Left renal pelvis (tissue), 4 donors: ENCODE results near the gene OXT. TPM values are rescaled to one million over a fixed set of nuclear protein-coding genes. Genes with fewer than 3 reads are reported as not detected.

Experiments
- DNase-seq, 4 donors: peaks; one replicate each; pipeline ENCODE4 v3.0.0-alpha.2; 2013; ENCODE audit warnings: low read depth in 4 of 4, low spot score in 3 of 4
- polyA plus RNA-seq, 4 donors: library from polyadenylated mRNA; unstranded; fragments of 120-200 nt; gene quantifications; one replicate each; pipeline ENCODE4 v1.2.1, GENCODE V29; 2013; ENCODE audit not compliant: insufficient read length in 4 of 4

Gene OXT
- polyA plus RNA-seq, 4 donors: 0.68 to 0.93 TPM; not detected in 2

DNA sequence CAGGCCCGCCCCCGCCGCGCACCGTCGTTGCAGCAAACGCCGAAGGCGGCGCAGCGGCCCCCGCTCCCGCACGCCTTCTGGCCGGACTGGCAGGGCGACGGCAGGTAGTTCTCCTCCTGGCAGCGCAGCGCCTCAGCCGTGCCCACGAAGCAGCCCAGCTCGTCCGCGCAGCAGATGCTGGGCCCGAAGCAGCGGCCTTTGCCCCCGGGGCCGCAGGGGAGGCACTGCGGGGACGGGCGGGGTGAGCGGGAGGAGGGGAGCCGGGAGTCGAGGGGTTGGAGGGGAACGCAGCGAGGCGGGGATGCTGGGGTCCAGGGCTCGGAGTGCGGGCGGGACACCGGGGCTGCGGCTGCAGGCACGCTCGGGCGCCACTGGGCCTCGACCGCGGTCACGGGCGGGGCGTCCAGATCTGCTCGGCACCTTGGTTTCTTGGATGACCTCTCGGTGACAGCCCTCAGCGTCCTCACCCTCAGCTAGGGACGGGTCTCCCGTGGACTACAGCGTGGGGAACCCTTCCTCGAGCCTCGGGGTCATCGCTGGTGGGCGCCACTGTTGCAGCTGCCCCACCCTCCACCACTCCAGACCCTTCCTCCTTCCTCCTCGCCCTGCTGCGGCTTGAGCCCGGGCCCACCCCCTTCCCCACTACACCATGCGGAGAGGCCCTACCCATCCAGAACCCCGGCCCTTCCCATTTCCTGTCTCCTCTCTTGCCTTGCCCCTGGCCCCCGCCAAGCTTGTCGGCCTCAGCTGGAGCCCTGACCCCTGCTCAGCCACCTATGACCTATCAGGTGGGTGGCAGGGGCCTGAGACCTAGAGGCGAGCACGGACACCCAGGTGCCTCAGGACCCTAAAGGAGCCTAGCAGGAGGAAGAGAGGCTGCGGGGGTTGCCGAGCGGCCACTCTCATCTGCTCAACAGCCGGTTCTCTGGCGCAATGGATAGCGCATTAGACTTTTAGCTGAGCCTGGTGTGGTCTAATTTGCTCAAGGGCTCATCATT is 11.8 kb downstream of the OXT start:
- DNase-seq: no peak

DNA sequence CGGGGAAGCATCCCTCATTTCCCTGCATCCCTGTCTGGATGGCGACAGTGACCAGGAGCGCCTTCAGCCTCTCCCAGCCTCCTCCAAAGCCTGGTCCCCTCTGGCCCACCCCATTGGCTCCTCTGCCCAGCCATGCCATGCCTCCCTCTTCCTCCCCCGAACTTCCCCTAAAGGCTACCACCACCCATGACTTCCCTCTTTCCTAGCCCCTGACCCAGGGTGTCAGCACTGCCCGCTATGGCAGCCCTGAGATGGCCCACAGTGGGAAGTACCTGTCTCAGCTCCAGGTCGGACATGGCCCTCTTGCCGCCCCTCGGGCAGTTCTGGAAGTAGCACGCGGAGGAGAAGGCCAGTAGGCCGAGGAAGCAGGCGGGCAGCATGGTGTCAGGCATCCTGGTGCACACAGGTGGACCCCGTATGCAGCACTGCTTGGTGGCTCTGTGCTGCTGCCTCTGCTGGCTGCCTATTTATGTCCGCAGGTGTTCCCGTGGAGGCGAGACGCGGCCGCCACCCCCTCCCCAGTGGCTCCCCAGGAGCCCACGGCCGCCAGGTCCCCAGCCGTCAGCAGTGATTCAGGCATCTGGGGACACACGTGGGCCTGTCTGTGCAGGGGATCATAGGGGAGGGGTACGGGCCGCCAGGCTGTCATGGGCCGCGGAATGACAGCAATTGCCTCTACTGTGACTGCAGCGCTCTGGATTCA is 13.0 kb downstream of the OXT start, which contains the start of gene AVP:
TSS of gene AVP (minus strand) at position 442 of the 703 bp plus-strand sequence. CDS start at position 392, 50 bp downstream.
- DNase-seq: no peak

DNA sequence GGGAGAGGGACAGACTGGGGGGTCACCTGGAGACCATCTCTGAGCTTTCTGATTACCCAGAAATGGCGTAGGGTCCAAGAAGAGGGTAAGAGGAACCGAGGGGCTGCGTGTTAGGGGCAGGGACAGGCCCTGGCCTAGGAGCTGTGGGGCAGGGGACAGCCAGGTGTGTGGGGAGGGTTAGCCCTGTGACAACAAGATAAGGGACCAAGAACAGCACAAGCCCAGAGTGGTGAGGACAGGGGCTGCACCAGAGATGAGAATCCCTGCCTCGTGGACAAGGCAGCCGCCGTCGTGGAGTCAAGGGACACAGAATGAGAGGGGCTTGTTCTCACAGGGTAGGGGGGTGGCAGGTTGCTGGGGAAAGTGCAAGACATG is 13.6 kb downstream of the OXT start:
- DNase-seq: no peak

DNA sequence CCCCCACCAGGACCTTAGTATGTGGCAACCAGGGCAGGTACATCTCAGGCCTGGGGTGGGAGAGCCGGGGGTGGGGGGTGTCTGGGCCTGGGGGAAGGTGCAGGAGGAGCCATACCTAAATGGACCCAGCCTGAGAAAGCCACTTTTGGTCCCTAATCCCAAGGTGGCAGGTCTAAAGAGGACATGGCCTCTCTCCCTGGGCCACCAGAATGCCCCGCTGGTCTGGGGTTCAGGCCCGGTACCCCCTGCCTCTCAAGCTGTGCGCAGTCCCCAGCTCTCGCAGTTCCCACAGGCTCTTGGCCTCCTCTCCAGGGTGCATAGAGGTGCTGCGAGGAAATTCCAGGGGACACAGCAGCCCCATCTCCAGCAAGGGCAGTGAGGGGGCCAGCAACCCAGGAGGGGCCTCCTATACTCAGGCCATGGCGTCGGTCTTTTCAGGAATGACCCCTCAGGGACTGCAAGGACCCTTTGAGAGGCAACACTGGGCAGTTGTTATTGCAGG is 14.2 kb downstream of the OXT start:
- DNase-seq: no peak

DNA sequence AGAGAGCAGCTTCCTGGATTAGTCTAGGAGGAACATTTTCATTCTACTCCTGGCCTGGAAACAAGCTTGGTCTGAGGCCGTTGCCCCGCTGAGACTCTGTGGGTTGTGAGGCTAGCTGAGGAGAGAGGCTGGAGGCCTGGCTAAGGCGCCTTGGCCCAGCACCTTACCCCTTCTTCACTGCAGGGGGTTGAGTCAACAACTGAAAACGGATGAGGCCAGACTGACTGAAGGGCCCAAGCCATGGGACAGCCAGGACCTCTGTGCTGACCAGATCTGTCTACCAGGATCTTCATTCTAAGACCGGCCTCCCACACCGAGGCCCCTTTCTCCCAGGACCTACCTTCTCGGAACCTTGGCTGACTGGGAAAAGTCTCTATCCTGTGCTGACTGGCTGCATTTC is 16.6 kb downstream of the OXT start:
- DNase-seq: no peak

DNA sequence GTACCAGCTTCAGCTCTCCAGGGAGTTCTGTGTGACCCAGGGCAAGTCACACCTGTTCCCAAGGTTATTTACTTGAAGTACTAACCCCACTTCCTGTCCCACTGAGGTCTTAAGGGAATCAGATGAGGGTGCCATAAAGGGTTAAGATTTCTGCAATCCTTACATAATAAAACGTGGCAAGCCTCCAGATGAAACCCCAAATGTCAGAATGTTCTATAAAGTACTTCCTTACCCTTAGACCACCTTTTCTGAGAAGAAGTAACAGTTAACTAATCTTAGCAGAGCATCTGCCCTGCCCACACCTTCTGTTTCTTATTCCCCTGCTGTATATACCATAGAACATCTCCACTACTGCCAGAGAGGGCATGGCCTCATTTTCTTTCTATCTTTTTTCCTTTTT is 19.1 kb downstream of the OXT start:
- no peak for DNase-seq

DNA sequence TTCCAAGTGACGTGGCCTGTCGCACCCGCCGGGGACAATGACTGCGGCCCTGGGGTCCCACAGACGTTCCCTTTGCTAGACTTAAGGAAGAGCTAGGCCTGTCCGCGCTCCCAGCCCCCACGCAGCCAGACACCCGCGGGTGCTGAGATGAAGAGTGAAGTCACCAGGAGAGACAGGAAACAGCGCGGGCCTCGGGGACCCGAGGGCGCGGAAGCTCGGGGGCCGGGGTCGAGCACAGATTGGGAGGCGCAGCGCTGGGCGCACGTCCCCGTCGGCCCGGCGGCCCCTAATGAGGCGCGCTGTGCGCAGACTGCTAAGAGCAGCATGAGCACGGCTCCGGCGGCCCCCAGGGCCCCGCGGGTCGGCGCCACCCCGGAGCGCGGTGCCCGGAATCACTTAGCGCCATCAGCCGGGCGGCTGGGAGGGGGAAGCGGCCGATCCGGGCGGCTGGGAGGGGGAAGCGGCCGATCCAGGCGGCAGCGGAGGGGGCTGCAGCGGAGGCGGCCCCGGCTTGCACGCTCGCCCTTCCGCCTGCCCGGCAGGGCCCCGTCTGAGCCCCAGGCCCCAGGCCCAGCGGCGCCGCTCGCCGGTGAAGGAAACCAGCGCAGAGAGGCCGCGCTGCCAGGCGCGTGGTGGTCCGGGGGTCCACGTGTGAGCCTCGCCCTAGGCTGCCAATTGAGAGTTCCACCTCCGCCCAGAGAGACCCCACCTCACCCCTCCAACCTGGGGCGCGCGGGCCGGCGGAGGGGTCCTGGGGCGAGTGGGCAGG is 21.4 kb downstream of the OXT start:
- no peak for DNase-seq

DNA sequence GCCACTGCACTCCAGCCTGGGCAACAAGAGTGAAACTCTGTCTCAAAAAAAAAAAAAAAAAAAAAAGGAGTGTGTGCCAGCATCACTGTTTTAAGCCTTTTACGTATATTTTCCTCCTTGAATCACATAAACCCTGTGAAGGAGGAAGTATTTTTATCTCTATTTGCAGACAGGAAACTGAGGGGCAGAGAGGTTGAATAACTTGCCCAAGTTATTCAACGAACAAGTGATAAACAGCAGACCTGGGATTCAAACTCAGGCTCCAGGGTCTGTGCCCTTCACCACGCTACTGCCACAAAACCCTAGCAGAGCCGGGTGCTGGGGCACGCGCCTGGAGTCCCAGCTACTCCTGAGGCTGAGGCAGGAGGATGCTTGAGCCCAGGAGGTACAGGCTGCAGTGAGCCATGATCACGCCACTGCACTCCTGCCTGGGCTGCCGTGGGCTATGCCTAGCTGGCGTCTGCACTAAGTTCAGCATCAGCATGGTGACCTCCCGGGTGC is 22.5 kb downstream of the OXT start:
- DNase-seq: no peak

DNA sequence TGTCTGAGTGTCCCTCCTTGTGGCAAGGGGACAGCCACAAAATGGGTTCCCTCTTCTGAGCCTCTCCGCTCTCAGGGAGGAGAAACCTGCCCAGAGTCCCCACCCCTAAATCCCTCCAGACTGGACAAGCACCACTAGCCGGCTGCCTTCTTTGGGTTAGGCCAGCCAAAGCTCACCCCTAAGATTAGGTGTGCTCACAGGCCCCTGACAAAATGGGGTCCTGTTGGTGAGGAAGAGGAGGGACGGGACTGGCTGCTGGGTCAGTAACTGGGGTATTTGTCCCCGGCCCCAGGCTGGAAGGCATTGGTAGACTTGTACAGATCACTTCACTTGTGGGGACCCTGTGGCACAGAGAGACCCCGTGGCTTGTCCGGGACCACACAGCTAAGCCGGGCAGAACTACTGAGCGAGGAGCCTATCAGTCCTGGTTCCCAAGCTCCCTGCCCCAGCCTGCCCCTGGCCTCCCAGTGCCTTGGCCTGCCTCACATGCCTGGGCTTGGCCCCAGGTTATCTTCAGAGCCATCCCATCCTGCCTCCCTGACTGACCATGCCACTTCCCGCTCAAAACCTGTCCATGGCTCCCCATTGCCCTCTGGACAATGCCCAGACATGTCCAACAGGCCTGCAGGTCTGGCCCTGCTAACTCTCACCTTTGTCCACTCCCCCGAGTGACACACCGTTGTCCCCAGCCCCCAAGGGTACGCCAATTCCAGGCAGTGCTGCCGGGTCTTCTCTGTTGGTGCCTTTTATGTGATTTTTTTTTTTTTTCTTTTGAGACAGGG is 23.6 kb downstream of the OXT start:
- DNase-seq: no peak

DNA sequence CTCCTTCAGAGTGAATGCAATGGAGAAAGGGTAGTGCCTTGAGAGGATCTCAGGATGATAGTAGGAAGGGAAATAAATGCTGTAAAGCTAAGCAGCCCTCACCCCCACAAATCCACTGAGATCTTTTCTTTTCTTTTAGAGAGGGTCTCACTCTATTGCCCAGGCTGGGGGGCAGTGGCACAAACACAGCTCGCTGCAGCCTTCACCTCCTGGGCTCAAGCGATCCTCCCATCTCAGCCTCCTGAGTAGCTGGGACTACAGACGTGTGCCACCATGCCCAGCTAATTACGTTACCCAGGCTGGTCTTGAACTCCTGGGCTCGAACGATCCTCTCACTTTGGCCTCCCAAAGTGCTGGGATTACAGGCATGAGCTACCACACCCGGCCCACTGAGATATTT is 29.1 kb downstream of the OXT start:
- no peak for DNase-seq

DNA sequence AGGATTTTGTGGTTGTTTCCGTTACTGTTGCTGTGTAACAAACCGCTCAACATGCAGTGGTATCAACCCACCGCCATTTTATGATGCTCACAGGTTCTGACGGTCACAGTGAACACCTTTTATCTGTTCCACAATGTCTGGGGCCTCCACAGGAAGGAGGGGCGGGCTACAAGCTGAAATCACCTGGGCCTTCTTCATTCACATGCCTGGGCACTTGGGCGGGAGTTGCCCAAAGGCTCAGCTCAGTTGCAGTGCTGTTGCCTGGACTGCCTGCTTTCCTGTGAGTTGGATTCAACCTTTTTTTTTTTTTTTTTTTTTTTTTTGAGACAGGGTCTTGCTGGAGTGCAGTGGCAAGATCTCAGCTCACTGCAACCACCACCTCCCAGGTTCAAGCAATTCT is 29.8 kb downstream of the OXT start:
- no peak for DNase-seq

DNA sequence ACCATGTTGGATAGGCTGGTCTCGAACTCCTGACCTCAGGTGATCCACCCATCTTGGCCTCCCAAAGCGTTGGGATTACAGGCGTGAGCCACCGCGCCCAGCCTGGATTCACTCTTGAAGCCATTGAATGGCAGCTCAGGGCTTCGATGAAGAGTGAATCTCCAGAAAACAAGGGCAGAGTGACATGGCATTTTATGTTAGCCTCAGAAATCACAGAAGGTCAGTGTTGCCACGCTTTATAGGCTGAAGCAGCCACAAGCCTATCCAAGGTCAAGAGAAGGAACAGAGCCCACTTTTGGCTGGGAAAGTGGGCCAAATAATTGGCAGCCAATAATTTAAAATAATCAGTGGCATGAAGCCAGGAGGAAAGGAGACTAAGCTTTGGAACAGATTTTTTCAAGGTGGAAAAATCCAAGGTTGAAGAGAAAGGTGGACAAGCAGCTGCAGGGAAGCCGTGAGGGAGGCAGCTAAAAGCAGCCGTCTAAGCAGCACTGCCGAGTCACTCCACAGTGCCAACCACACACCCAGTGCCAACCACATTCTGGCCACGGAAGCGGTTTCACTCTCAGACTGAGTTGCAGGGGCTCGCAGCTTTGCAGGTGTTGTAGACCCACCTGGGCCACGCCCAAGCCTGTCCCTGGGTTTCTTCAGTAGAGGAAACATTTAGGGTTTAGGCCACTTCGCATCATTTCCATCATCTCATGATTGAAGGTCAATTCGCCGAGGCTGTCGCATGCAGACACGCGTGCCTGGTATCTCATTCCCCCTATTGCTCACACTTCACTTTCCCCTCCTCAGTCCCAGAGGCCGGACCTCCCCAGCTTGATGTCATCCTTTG is 30.5 kb downstream of the OXT start:
- no peak for DNase-seq

DNA sequence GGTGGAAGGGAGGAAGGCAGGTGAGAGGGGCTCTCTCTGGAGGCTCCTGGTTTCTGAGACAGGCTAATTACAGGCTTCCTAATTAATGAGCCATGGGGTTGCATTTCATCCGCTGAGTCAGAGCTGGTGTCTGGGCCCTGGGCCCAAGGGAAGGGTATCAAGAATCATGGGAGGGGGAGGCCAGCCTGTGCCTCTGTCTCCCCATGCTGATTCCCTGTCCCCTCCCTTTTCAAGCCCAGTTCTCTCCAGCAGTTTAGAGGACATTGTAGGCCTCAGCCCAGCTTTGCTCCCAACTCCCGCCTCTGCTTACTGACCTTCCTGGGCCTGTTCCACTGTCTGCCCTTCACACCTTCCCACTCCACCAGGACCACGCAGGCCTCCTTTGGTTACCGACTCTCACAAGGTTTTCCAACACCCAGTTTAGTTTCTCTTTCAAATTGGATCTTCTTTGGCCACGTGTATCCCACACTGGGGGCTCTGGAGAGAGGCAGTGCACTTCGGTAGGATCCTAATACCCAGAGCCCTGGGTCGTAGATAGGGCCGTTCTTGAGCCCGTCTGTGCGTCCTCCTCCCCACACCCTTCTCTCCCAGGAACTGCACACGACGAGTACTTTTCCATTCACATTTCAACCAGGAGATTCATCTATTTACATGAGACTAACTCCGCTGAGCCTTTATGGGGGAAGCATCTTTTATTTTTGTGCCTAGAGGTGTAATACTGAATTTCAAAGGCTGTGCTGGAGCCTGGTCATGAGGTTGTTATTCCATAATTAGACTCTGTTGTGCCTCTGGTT is 31.4 kb downstream of the OXT start:
- DNase-seq: no peak

DNA sequence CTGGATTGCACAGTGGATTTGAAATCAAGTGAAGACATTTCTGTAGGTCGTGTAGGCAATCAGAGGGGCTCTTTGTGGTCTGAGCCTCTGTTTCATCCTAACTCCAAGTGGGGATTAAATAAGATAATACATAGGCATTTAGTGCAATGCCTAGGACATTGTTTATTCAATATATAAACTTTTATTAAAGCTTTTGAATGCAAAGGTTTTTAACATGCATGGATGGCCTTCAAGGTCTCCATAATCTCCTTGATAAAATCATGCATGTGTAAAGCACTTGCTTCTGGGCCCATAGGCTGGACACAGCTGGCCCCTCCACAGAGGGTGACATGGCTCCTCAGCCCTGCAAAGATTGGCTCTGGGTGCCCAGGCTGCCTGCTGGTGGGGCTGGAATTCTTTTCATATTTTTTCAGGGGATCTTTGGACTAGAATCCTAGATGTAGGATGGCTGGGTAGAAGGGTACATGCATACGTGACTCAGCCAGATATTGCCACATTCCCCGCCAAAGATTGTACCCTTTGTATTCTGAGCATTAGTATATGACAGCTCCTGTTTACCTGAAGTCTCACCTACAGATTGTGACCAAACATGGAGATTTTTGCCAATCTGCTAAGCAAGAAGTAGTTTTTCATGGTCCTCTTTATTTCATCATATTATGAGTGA is 32.1 kb downstream of the OXT start:
- no peak for DNase-seq

DNA sequence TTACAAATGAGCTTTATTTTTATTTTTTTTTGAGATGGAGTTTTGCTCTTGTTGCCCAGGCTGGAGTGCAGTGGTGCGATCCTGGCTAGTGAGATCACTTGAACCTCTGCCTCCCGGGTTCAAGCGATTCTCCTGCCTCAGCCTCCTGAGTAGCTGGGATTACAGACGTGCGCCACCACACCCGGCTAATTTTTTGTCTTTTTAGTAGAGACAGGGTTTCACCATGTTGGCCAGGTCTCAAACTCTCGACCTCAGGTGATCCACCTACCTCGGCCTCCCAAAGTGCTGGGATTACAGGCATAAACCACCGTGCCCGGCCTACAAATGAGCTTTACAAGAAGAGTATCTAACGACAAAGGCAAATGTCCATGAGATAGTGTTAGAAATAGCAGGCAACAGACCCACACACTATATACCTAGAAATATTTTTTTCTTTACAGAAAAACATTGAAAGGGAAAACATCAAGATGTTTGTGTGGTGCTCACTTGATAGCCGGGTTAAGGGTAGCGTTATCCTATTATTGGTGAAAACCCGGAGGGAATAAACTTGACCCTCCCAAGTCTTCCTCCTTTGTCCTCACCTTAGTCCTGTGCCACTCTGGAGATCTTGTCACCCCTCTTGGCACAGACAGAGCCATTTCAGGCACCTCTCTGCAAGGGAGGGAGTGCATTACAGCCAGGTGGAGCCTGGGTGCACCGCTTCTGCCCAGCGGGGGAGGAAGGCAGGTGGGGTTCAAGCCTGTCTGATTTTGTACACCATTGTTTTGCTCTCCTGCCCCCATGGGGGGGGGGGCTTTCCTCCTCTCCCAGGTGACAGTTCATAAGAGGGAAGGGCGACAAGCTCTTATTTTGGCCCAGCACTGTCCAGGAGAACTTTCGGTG is 34.1 kb downstream of the OXT start:
- no peak for DNase-seq

DNA sequence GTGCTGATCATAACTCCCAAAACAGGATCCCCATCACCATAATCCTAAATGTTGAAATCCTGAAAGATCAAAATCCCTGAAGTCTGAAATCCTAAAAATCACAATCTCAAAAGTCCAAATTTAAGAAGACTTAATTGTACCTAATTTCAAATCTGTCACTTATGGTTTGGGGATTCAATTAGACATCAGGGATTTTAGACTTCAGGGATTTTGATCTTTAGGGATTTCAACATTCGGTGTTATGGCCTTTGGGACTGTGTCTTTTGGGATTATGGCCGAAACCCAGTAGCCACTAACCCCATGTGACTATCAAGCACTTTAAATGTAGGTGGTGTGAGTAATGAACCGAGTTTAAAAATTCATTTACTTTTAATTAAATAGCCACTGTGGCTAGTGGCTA is 34.8 kb downstream of the OXT start:
- DNase-seq: no peak
